WTC11 (cell line): ENCODE measurements around the gene KCNMA1.

Experiments
- CTCF ChIP-seq: fragments of 200-600 bp; IDR thresholded peaks from 2 replicates; pipeline ENCODE4 v1.8.0; 2022; ENCODE audit warnings: antibody characterized with exemption
- E2F1 ChIP-seq: sonication (generic); formaldehyde crosslinking; IDR thresholded peaks from 2 replicates; pipeline ENCODE4 v1.8.0; 2022; ENCODE audit warnings: mild to moderate bottlenecking, missing genetic modification reagents
- MYBL2 ChIP-seq: sonication (generic); formaldehyde crosslinking; IDR thresholded peaks from 2 replicates; pipeline ENCODE4 v1.8.1; 2023; ENCODE audit warnings: mild to moderate bottlenecking, moderate library complexity, missing genetic modification reagents
- NR1H2 ChIP-seq: sonication (generic); formaldehyde crosslinking; IDR thresholded peaks from 2 replicates; pipeline ENCODE4 v1.9.0; 2021; ENCODE audit warnings: mild to moderate bottlenecking, moderate library complexity, missing genetic modification reagents
- NR2C2 ChIP-seq: sonication (generic); formaldehyde crosslinking; IDR thresholded peaks from 2 replicates; pipeline ENCODE4 v1.8.0; 2022; ENCODE audit warnings: mild to moderate bottlenecking, missing genetic modification reagents
- SP1 ChIP-seq: sonication (generic); formaldehyde crosslinking; conservative IDR thresholded peaks from 2 replicates; pipeline ENCODE4 v1.8.1; 2022; ENCODE audit warnings: missing genetic modification reagents
- TCF7 ChIP-seq: sonication (generic); formaldehyde crosslinking; IDR thresholded peaks from 2 replicates; pipeline ENCODE4 v1.8.0; 2022; ENCODE audit warnings: mild to moderate bottlenecking, low read depth, missing genetic modification reagents, moderate library complexity
- ZBTB21 ChIP-seq: sonication (generic); formaldehyde crosslinking; IDR thresholded peaks from 2 replicates; pipeline ENCODE4 v1.8.1; 2023; ENCODE audit warnings: mild to moderate bottlenecking, missing genetic modification reagents, borderline replicate concordance
- TF ChIP-seq, protein P1 (sequence below): sonication (generic); formaldehyde crosslinking; IDR thresholded peaks from 2 replicates; pipeline ENCODE4 v1.8.0; 2022; ENCODE audit warnings: mild to moderate bottlenecking, missing genetic modification reagents

DNA sequence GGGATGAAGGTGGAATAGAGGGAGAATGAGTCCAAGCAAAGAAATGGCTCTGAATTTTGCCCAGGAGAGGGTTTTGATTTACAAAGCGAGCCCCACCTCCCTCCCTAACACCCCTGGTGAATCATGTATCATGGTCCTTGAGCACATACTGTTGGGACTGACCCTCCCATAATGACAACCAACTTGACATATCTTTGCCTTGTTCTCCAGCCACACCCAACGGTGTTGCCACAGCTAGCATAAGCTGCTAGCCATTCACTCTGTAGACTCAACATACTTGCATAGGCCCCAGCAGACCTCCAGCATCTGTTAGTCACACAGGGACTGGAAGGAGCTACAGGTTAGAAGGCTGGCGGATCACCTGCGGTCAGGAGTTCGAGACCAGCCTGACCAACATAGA is 538.5 kb downstream of the KCNMA1 start:
- TF ChIP-seq, protein P1, sequence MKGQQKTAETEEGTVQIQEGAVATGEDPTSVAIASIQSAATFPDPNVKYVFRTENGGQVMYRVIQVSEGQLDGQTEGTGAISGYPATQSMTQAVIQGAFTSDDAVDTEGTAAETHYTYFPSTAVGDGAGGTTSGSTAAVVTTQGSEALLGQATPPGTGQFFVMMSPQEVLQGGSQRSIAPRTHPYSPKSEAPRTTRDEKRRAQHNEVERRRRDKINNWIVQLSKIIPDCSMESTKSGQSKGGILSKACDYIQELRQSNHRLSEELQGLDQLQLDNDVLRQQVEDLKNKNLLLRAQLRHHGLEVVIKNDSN, result no peak
- TF ChIP-seq NR2C2 (CRISPR knock-in tag) (no peak), ZBTB21 (CRISPR knock-in tag) (no peak), CTCF (no peak), TCF7 (CRISPR knock-in tag) (no peak), NR1H2 (CRISPR knock-in tag) (no peak), SP1 (CRISPR knock-in tag) (no peak), MYBL2 (CRISPR knock-in tag) (no peak), E2F1 (CRISPR knock-in tag) (no peak)
